ENCODE measurements around the gene S100A2.
"Not testable (repeated sequence)": the region's sequence is repeated elsewhere in the genome, so short reads cannot be mapped to it uniquely, and the experiment has no call there.

S100A2 gene

DNA sequence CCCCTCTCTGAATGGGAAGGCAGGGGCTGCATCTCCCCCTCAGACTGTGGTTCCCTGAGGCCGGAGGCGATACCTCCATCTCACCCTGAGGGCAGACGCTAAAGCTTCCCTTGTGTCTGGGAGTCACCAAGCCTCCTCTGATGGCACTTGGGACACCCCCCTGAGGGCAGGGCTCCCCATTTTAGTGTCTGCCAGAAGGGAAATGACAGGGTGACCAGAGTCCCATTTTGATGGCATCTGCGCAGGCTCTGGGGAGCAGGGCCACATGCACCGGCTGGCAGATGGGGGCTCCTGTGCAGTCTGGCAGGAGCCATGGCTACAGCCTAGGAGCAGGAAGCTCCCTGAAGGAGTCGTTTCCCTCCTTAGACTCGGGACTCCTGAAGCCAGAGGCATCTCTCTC lies 1.7 kb downstream of the S100A2 start:
- DNase-seq (ENCODE audit: low read depth): no peak

DNA sequence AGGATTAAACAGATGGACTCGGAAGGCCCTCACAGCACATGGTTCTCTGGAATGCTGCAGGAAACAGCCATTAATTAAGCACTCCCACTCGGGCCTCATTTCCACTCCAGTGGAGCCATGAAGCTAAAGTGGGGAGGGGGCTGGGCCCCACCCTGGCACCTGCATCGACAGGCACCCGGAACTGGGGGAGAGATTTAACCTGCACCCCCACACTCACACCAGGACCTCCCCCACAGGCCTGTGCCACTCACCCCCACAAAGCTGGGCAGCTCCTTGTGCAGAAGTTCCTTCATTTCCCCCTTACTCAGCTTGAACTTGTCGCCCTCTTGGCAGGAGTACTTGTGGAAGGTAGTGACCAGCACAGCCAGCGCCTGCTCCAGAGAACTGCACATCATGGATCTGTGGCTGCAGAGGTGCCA lies 2.2 kb downstream of the S100A2 start:
- no peak for DNase-seq (ENCODE audit: low read depth)

DNA sequence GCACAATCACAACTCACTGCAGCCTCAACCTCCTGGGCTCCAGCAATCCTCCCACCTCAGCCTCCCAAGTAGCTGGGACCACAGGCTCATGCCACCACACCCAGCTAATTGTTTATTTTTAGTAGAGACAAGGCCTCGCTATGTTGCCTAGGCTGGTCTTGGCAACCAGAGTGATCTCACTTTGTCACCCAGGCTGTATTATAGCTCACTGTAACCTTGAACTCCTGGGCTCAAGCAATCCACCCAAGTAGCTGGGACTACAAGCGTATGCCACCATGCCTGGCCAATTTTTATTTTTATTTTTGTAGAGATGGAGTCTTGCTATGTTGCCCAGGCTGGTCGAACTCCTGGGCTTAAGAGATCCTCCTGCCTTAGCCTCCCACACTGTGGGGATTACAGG lies 3.6 kb downstream of the S100A2 start:
- DNase-seq (ENCODE audit: low read depth): not testable (repeated sequence)

DNA sequence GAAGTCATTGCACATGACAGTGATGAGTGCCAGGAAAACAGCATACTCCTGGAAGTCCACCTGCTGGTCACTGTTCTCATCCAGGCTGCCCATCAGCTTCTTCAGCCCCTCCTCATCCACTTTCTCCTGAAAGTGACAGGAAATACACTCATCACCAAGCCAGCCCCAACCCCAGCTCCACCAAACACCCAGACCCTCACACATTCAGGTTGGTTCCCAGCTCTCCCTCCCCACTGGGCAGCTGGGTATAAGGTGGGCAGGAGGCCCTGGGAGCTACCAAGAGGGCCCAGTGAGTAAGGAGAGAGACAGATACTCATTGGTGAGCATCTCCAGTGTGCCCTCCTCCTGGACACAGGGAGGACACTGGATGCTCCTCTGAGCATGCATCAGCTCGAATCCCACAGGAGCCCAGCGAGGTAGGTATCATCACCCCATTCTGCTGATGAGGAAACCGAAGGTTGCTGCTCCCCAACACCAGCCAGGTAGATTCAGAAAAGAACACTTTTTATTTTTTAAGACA lies 4.1 kb downstream of the S100A2 start:
- DNase-seq (ENCODE audit: low read depth): no peak

DNA sequence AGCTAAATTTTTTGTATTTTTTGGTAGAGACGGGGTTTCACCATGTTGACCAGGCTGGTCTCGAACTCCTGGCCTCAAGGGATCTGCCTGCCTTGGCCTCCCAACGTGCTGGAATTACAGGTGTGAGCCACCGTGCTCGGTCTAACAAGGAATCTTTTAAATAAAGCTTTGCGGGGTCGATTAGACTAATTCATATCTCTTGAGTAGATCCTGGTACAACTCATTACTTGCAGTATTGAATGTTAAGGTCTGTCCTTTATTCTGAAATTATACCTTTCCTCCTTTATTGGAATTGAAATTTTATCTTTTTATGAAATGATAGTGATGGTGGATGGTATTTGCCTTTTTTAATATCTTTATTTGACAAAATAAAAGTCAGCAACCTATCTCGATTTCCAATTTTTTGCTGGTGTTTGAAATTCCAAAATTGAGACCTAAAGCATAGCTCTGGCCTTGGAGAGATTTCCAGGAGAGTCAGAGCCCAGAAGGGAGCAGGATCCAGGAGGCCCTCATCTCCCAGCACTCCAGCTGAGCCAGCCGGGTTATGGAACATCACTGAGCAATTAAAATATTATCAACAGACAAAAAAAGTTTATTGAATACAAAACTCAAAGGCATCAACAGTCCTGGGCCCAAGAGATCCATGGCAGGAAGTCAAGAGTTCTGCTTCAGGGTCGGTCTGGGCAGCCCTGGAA lies 4.7 kb downstream of the S100A2 start:
- no peak for DNase-seq (ENCODE audit: low read depth)

DNA sequence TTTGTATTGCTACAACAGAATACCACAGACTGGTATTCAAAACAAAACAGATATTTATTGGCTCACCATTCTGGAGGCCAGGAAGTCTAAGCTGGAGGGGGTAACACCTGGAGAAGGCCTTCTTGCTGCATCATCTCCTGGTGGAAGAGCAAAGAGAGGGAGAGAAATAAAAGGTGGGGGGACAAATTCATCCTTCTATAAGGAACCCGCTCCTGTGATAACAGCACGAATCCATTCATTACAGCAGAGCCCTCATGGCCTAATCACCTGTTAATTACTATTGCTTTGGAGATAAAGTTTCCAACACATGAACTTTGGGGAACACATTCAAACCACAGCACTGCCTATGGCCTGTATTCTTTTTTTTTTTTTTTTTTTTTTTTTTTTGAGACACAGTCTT lies 5.4 kb downstream of the S100A2 start:
- DNase-seq (ENCODE audit: low read depth): no peak

DNA sequence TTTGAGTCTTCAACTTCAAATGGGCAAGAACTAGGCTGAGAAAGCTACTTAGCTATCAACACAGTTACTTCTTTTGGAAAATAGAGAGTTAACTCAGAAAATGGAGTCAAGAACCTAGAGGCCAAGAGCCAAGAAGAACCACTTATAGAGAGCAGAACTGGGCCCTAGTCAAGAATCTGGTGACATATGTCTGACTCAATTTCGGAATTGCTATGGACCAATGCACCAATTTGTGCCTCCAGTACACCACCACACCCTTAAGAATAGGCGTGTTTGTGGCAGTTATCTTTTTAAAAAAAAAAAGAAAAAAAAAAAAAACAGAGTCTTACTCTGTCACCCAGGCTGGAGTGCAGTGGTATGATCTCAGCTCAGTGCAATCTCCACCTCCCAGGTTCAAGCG lies 7.8 kb downstream of the S100A2 start:
- no peak for DNase-seq (ENCODE audit: low read depth)

DNA sequence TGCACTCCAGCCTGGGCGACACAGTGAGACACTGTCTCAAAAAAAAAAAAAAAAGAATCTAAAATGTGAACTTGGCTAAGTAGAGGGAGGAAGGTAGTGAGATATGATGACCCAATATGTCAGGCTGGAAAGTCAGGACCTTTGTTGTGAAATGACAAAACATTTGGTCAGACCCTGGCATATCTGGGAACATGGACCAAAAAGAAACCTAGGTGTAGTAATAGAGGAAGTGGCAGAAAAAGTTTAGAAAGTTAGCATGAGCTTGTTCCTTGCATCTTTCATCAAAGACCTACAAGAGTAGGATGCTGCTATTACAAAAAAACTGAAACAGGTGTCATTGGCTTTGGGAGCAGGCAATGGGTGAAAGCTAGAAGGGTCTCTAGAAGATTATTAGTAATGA lies 9.3 kb downstream of the S100A2 start:
- DNase-seq (ENCODE audit: low read depth): no peak

DNA sequence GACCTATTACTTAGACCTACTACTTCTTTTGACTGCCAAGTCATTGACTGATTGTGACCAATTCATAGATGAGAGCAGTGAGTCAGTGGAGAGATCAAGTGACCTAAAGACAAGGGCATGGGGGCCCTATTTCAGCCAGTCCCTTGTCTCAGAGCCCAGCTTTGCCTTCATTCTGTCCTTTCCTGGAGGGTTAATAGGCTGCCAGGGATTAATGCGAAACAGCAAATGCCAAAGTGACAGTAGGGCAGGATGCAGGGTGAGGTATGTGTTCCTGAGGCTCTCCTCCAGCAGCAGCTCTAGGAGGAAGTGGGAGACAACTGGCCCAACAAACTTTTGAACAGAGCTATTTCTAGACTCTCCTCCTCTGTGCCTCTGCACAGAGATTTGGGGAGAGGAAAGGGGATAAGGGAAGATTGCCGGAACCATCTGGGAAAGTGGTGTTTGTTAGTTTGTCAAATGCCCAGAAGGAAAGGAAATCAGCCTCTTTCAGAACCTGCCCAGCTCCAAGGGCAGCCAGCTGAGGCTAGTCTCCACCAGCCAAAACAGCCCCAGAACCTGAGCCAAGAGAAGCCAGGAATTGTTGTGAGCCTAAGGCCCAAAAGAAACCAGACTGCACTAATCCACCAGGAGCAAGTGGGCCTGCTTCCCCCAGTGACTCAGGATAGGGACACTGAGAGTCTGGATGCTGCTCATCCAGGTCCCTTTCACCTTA lies 11.7 kb downstream of the S100A2 start:
- peak; percentile 64 for DNase-seq (ENCODE audit: low read depth)

DNA sequence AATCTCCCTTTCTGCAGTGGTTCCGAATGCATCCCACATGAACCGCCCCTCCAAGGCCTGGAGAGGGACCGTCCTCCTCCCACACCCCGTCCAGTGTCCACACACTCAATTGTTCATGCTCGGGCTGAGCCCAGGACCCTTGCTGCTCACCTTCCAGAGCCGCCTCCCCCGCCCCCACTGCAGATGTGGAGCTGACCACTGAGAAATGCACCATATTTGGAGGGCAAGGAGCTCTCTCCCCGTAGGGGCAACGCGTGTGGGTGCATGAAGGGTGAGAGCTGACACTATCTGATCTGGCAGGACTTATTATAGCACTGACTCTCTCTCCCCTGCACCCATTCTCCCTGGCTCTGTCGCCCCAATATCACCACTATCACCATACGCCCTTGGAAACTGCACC lies 12.5 kb downstream of the S100A2 start:
- no peak for DNase-seq (ENCODE audit: low read depth)

DNA sequence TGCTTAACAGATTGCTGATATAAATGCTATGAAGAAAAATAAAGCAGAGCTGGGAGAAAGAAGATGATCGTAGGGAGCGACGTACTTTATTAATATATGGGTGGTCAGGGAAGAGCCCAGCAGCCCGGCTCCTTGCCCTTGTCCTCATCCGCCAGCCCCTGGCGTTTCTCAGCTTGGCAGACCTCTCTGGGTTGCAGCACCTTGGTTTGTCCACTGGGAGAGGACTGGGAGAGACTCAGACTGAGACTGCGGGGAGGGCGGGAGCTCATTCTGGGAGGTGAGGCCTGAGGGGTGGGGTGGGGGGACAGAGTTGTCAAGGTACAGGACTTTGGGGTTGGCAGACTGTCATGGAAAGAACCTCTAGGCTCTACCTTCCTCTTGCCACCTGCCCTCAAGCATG lies 13.3 kb downstream of the S100A2 start:
- DNase-seq (ENCODE audit: low read depth): no peak

DNA sequence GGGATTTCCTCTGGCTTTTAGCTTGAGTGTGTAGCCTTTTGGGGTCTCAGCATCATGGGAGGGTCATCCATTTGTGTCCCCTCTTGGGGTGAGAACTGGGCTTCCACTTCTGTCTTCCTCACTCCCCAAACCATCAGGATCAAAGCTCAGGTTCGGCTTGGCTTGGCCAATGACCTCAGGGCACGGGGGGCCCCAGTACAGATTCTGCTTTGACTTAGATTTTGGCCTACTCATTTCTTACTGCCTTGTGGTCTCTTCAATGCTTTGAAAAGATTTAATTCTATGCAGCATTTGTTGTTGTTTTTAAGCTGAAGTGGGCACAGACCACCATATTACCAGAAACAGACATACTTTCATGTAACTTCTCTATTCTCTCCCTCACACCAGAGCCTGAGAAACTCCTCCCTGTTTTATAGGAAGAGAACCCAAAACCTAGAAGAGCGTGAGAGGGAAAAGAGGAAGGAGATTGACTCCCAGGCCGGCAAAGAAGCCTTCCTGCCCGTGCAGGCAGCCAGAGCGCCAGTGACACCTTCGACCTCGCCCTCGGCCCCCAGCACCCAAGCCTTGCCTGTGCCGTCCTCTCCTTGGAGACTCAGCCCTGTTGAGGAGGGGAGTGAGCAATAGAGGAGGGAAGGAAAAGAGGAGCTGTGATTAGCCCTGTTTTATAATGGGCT lies 14.7 kb downstream of the S100A2 start:
- DNase-seq (ENCODE audit: low read depth): no peak

DNA sequence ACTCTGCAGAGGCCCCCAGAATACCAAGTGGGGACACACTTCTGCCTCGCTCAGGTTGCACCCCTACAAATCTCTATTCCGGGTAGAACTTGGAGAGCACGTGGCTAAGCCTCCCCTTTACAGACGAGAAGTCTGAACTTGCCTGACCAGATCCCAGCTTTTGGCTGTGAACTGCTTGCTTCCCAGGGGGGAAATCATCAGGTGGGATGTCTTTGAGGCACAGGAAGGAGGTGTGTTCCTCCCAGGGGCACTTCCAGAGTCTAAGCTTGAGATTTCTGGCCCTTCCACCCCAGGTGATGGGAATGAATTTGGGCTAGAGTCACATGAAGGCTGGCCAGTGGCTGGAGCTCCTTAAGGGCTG lies 15.3 kb downstream of the S100A2 start:
- no peak for DNase-seq (ENCODE audit: low read depth)

DNA sequence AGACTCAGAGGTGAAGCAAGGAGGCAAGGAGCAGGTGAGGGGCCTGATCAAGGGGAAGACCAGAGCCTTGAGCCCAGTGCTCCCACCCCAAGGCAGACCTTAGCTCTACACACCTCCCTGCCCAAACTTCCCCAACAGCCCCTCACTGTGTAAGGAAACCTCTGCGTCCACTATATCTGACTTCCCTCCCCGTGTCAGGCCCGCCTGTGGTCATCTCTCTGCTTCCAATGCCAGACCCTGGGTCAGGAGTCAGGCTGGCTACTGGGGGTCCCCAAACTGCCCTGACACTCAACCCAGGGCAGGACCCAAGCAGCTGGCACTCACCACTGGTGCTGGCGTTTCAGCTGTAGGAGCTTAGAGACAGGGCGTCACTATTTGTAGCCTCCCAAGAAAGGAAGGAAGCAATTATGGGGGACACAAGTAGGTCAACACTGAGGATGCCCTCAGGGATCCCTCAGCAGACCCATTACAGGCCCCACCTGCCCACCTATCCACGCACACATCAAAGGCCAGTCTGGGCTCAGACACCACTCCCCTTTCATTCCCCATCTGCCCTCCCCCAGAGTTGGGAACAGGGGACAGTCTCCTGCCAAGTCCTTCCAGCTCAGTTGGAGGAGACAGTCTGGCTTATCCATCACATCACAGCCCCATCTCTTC lies 15.8 kb downstream of the S100A2 start:
- no peak for DNase-seq (ENCODE audit: low read depth)

DNA sequence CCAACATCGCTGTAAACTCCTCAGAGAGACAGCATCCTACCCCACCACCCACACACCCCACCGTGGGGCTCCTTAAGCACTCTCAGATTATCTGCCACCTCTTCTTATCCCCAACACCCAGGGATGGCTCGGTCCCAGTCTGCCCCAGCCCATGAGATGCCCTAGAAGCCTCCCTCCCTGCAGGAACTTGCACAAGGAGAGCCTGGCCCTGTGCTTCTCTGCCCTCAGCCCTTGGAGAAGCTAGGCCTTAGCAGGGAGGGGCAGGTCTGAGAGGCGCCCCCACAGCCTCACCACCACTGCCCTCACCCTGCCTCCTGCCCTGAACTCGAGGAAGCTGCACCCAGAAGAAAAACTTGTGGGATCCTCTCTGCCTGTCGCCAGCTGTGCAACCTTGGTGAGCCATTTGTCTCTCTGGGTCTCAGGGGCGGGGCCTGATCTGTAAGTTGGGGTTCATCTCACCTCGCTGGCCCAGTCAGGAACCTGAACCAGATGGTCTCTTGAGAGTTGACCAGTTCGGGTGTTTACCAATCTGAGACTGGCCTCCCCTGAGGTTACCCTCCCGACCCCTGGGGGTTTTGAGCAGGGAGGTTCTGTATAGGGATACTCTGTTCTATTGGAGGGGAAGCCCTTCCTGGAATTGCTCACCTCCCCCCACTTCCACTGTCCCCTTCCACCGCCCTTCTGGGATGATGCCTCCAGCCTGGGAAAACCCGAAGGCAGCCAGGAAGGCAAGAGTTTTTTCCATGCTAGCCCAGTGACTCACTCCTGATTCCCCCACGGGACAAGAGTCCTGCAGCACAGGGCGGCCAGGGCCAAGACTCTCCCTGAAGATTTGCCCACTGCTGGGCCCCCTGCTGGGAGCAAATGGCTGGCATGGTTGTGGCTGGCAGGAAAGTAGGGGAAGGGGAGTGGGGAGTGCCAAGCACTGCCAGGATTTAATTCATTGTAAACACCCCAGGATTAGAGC lies 16.6 kb downstream of the S100A2 start, which contains the start of gene S100A3:
Gene S100A3, minus strand, starts transcription at position 537 of the 967 bp plus-strand sequence. CDS start 773 bp downstream, outside the sequence.
- peak; percentile 97 for DNase-seq (ENCODE audit: low read depth)

DNA sequence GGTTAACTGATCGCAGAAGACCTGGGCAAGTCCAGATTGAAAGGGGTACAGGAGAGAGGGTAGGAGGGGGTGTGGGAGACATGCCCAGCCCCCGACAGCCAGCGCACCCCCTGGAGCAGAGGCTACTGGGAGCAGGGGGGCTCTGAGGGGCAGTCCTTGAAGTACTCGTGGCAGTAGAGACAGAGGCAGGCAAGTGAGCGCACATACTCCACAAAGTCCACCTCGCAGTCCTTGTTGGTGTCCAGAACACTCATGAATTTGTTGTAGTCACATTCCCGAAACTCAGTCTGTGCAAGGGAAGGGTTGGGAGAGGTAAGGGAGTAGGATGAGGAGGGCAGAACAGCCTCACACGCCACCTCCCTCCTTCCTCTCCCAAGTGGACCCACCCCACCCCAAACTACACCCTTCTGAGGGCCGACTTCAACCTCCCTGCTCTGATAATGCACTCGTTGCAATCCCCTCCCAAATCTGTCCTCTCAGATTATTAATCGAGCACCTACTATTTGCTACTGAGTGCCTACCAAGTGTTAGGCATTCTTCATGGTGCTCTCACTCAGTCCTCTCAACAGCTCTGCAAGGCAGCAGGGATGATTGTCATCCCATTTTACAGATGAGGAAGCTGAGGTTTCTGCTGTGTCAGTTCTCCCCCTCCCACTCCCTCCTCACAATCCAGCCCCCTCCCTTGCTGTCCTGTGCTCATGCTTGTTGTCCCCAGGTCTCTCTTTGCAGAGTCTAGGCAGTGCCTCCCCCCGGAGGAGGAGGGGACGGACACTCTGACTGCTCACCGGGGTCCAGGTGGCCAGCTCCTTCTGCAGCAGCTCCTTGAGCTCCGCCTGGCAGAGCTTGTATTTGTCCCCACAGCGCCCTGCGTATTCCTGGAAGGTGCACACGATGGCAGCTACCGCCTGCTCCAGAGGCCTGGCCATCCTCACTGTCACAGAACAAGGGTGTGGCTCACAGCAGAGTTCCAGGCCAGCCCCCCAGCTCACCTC lies 17.8 kb downstream of the S100A2 start:
- DNase-seq (ENCODE audit: low read depth): no peak

DNA sequence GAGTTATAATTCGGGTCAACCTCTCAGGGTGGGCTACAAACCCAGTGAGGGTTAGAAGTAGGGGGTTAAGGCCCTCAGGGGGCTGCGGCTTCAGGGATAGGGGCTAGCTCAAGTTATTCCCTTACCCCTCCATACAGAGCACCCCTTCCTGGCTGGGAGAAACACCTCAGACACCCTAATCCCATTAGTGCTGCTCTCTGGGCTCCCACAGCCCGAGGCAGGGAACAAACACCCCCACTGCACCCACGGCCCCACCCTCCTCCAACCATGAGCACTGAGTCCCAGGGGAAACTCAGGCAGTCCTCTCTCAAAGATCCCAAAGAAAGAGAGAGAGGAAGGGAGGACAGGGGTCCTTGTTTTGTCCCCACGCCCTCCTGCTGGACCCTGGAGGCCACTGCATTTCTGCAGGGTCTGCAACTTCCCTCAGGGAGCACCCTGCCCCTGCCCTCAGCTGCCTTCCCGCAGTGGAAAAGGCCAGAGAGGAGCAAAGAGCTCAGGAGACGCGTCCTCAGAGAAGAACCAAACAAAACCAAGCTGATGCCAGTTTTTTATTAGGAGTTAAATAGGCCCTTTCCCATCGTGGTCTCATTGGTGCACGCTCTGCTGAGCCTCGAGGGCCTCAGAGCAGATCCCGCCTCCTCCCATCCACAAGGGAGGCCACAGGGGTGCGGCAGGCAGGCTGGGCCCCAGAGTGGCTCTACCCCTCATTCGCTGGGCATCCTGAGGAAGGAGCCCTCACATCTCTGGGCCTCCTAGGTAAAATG lies 18.7 kb downstream of the S100A2 start:
- DNase-seq (ENCODE audit: low read depth): no peak

DNA sequence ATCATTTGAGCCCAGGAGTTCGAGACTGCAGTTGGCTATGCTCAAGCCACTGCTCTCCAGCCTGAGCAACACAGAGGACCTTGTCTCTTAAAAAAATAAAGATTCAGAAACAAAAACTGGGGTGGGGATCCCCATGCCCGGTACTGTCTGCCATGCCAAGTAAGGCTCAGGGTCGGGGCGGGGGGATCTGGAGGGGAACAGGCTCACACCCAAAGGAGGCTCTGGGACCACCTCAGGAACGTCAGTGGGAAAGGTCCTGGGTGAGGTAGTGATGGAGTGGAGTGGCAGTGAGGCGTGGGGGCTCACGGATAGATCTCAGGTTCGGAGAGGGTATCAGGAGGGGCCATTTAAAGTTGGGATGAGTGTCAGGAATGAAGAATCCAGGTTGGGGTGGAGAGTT lies 19.3 kb downstream of the S100A2 start:
- no peak for DNase-seq (ENCODE audit: low read depth)

Data from EH (cell line).